Activated T-helper 9 cell treated with anti-CD3 and anti-CD28 coated beads, Interleukin-2, amount 50 U/mL, for 16 hours (primary cell): ENCODE results near the gene SIRT6.
"Not testable (repeated sequence)": the region's sequence is repeated elsewhere in the genome, so short reads cannot be mapped to it uniquely, and the experiment has no call there.

Experiments used
- DNase-seq: peaks from one replicate; pipeline ENCODE4 v3.0.0-alpha.2; 2020; ENCODE audit warnings: low read depth

Gene SIRT6

GRCh38 chr19:4182084-4182810, at the start of gene SIRT6, which contains the start of gene ANKRD24:
TSS of gene SIRT6 (minus strand) at chr19:4182563. CDS start at chr19:4182539, 24 bp downstream.
TSS of gene ANKRD24 (plus strand) at chr19:4182689. CDS start at chr19:4186426, 3,737 bp downstream.
- DNase-seq, result peak; percentile 95

DNA sequence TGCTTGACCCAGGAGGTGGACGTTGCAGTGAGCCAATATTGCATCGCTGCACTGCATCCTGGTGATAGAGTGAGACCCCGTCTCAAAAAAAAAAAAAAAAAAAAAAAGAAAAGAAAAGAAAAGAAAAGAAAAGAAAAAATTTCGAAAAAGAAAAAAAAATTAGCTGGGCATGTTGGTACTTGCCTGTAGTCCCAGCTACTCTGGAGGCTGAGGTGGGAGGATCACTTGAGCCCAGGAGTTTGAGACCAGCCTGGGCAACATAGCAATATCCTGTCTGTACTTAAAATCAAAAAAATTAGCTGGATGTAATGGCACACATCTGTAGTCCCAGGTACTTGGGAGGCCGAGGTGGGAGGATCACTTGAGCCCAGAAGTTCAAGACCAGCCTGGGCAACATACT, 49.8 kb upstream of the SIRT6 start:
- not testable (repeated sequence) for DNase-seq

DNA sequence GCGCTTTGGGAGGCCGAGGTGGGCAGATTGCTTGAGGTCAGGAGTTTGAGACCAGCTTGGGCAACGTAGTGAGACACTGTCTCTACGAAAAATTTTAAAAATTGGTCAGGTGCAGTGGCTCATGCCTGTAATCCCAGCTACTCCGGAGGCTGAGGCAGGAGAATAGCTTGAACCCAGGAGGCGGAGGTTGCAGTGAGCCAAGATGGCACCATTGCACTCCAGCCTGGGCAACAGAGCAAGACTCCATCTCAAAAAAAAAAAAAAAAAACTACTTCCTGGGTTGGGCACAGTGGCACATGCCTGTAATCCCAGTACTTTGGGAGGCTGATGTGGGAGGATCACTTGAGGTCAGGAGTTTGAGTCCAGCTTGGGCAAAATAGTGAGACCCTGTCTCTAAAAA, 49.2 kb upstream of the SIRT6 start:
- DNase-seq, result not testable (repeated sequence)

GRCh38 chr19:4230237-4230636, 47.9 kb upstream of the SIRT6 start:
- DNase-seq, result not testable (repeated sequence)

DNA sequence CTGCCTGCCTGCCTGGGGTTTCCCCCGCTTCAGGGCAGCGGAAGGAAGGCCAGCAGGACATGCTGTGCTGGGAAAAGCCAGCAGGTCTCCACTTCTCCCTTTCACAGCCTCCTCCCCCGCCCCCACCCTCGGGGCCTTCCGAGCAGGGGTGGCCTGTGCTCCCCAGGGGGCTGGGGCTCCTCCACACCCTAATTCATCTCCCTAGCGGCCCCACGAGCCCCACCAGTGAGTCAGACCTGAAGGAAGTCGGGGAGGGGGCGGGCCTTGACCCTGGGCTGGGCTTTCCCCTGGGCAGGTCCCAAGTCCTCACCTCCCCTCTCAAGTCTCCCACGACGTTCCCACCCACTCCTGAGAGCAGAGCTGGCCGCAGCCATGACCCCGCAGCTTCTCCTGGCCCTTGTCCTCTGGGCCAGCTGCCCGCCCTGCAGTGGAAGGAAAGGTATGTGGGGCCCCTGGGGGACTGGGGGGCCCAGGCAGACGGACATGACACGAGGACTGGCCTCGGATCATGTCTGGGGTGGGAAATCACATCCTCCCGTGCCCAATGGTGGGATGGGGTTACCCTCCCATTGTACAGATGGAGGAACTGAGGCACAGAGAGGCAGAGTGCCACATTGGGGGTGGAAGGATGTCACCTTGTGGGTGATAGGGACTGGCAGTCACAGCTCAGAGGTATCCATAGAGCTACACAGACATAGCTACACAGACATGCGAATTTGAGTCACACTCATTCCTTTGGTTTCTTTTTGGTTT, 47.0 kb upstream of the SIRT6 start, which contains the start of gene EBI3:
EBI3 (plus strand) TSS at position 345 of the 753 bp plus-strand sequence; CDS start at position 373, 28 bp downstream.
- DNase-seq, result peak; percentile 41

DNA sequence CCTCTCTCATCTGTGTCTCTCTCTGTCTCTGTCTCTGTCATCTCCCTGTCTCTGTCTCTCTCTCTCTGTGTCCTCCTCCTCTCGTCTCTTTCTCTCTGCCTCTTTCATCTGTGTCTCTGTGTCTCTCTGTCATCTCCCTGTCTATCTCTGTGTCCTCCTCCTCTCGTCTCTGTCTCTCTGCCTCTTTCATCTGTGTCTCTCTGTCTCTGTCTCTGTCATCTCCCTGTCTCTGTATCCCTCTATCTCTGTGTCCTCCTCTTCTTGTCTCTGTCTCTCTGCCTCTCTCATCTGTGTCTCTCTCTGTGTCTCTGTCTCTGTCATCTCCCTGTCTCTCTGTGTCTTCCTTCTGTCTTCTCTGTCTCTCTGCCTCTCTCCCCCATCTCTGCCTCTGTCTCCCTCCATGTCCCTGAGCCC, 46.4 kb upstream of the SIRT6 start:
- DNase-seq, result no peak

GRCh38 chr19:4227771-4228170, 45.4 kb upstream of the SIRT6 start:
- DNase-seq, result no peak

GRCh38 chr19:4225885-4226284, 43.5 kb upstream of the SIRT6 start:
- no peak for DNase-seq

DNA sequence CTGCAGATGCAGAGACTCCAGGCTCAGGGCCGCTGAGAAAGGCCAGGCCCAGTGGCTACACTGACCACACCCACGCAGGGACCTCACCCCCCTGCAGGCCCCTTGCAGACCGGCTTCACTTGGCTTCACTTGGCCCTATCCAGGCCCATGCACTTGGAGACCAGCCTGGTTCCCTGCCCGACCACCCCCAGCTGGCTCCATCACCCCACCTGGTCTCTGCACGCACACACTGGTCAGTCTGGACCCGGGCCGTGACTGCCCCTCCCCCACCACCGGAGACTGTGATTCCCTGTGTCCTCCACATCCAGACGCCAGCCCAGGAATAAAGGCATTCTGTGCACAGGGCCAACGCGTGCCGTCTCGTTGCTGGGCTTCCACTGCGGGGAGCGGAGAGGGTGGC, 42.1 kb upstream of the SIRT6 start:
- no peak for DNase-seq

DNA sequence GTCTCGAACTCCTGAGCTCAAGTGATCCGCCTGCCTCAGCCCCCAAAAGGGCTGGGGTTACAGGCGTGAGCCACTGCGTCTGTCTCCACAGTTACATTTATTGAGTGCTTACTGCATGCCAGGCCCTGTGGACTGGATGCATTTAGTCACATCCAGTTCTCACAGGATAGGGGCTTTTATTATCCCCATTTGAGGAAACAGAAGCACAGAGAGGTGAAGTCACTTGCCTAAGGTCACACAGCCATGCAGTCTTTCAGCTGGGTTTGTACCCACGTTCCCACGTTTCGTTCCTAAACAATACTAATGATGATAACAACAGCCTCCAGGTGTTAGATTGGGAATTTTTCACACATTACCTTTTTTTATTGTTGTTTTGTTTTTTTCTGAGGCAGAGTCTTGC, 37.8 kb upstream of the SIRT6 start:
- DNase-seq, result no peak

DNA sequence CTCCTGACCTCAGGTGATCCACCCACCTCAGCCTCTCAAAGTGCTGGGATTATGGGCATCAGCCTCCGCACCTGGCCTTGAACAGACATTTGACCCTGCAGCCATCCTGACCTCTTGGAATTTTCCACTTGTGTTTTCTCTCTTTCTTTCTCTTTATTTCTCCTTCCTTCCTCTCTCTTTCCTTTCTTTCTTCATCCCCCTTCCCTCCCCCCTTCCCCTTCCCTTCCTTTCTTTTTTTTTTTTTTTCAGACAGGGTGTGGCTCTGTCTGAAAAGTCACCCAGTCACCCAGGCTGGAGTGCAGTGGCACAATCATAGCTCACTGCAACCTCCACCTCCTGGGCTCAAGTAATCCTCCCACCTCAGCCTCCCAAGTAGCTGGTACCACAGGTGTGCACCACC, 36.2 kb upstream of the SIRT6 start:
- not testable (repeated sequence) for DNase-seq

DNA sequence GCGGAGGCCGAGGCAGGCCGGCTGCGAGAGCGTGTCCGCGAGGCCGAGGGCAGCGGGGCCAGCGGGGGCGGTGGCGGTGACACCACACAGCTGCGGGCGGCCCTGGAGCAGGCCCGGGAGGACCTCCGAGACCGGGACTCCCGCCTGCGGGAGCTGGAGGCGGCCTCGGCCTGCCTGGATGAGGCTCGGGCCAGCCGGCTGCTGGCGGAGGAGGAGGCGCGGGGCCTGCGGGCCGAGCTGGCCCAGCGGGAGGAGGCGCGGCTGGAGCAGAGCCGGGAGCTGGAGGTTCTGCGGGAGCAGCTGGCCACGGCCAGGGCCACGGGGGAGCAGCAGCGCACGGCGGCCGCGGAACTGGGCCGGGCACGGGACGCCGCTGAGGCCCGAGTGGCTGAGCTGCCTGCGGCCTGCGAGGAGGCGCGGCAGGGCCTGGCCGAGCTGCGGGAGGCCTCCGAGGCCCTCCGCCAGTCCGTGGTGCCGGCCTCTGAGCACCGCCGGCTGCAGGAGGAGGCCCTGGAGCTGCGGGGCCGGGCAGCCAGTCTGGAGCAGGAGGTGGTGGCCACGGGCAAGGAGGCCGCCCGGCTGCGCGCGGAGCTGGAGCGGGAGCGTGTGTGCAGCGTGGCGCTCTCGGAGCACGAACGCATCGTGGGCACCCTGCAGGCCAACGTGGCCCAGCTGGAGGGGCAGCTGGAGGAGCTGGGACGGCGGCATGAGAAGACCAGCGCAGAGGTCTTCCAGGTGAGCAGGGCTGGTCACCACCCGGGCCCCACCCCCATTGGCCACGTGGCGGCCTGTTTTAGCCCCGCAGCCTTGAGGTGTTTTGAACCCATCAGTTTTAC, 35.3 kb upstream of the SIRT6 start:
- DNase-seq, result no peak

- DNase-seq, result no peak
Measured at GRCh38 chr19:4216846-4217245, 34.5 kb upstream of the SIRT6 start.

DNA sequence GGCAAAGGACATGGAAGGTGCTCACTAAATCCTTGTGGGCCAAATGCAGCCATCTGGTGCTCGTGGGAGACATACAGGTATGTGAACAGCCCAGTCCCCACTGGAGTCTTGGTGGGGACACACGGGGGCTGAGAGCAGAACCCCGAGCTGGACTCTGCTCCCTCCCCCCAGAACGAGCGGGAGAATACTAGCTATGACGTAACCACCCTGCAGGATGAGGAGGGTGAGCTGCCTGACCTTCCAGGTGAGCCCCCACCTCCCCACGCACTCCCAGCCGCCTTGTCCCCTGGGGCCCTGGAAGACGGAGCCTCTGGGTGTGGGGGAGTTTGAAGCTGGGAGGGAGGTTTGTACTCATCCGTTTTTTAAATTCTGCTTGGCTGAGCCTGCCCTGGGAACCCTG, 33.4 kb upstream of the SIRT6 start:
- no peak for DNase-seq

DNA sequence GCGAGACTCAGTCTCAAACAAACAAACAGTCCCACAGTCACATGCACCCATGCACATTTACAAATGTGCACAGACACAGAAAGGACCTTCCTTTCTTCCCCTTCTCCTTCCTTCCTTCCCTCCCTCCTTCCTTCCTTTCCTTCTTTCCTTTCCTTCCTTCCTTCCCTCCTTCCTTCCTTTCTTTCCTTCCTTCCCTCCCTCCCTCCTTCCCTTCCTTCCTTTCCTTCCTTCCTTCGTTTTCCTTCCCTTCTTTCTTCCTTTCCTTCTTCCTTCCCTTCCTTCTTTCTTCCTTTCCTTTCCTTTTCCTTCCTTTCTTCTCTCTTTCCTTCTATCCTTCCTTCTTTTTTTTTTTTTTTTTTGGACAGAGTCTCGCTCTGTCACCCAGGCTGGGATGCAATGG, 30.8 kb upstream of the SIRT6 start:
- no peak for DNase-seq

DNA sequence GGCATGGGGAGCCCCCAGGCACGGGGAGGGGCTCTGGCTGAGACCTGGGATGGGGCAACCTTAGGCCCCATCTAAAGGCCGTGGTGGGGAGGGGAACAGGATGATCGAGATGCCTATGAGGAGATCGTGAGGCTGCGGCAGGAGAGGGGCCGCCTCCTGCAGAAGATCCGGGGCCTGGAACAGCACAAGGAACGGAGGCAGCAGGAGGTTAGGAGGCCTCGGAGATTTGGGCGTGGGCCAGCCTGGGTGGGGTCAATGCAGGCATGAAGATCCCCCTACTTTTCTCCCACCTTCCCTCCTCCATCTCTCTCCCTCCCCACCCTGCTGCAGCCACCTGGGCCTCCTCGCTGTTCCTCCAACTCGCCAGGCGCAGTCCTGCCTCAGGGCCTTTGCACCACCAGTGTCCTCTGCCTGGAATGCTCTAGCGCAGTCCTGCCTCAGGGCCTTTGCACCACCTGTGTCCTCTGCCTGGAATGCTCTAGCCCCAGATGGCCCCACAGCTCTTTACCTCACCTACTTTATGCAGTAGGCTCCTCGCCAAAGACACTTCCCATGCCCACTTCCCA, 27.9 kb upstream of the SIRT6 start:
- no peak for DNase-seq

GRCh38 chr19:4208385-4209094, 26.2 kb upstream of the SIRT6 start:
- no peak for DNase-seq

DNA sequence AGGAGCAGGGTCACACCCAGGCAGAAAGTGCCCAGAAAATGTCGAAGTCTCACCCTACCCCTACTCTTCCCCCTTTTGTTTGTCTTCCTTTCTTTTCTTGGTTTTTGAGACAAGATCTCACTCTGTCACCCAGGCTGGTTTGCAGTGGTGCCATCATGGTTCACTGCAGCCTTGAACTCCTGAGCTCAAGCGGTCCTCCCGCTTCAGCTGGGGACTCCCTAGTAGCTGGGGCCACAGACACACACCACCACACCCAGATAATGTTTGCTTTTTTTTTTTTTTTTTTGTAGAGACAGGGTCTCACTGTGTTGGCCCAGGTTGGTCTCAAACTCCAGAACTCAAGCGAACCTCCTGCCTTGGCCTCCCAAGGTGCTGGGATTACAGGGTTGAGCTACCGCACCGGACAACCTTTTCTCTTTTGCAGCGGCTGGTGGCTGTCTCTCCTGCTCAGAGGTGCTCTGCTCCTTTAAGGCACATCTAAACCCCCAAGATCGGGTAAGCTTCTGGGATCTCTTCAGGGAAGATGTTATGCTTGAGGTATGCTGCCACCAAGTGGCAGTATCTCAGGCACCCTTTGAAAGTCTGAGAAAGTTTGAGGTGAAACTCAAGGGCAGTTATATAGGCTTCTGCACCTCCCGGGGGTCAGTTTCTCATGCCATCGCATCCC, 24.6 kb upstream of the SIRT6 start:
- no peak for DNase-seq

- no peak for DNase-seq
Measured at GRCh38 chr19:4201798-4202197, 19.4 kb upstream of the SIRT6 start.

DNA sequence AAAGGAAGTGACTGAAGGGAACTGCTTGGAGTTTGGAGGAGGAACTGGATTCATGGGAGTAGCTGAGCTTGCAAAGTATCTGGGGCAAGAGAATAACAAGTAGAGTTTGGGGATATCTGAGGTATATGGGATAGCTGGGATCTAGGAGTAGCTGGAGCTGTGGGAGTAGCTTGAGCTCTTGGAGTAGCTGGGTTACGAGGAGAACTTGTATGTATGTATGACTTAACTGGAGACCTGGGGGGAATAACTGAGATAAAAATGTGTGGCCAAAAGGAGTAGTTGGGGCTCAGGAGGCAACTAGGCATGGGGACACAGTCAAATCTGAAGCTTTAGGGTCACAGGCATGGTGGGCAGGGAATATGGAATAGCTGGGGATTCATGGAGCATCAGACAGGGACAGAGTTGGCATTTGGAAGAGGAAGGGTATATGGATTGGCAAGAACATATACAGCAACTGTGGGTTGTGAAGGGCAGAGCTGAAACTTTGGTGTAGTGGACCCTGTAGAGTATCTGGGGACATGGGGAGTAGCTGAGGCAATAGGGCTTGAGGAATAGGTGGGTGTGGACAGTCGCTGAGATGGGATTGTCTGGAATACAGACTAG, 18.7 kb upstream of the SIRT6 start:
- no peak for DNase-seq
